Effector CD4-positive, alpha-beta T cell (primary cell): ENCODE data around the gene PWP1.

Experiments
- DNase-seq: peaks from one replicate; pipeline ENCODE4 v3.0.0-alpha.2; 2020

PWP1 gene

GRCh38 chr12:107736914-107737313 is 51.3 kb downstream of the PWP1 start:
- no peak for DNase-seq

GRCh38 chr12:107748472-107748871 is 62.9 kb downstream of the PWP1 start:
- DNase-seq = no peak

GRCh38 chr12:107749083-107749482 is 63.5 kb downstream of the PWP1 start:
- no peak for DNase-seq

GRCh38 chr12:107759410-107759809 is 73.8 kb downstream of the PWP1 start:
- DNase-seq = no peak

GRCh38 chr12:107760207-107760808 is 74.7 kb downstream of the PWP1 start:
- DNase-seq = no peak

GRCh38 chr12:107760809-107761501 is 75.4 kb downstream of the PWP1 start, which contains the start of gene PRDM4:
Gene PRDM4 (minus strand): TSS chr12:107761137. CDS start chr12:107760515, 622 bp downstream.
- peak; percentile 84 for DNase-seq

- no peak for DNase-seq
These were observed 75.9 kb downstream of the PWP1 start for GRCh38 chr12:107761502-107761904.
